SH-SY5Y (cell line): ENCODE results near the gene SPCS2.

Experiments used
- GATA2 ChIP-seq: IDR thresholded peaks from 2 replicates; pipeline ENCODE4 v1.6.1; 2011; ENCODE audit warnings: mild to moderate bottlenecking, low read depth, low read length
- GATA3 ChIP-seq: IDR thresholded peaks from 2 replicates; pipeline ENCODE4 v1.6.1; 2011; ENCODE audit warnings: low read depth, mild to moderate bottlenecking, low read length, moderate library complexity

DNA sequence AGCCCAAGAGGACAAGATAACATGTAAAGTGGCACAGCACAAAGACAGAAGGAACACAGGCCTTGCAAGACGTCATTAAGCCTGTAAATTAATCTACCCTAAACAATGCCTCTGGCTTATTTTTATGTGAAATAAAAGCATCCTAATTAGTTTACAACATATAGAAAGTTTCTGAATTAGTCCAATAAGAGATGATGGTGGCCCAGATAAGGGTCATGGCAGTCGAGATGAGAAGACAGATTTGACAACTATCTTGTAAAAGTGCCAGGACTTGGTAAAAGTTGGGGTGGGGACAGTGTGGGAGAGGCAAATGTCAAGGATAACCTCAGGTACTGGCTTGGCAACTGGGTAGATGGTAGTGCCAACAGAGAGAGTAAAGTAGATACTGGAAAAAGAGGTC is 13.8 kb upstream of the SPCS2 start:
- peak; percentile 91 for TF ChIP-seq GATA3
- peak; percentile 80 for TF ChIP-seq GATA2
